ENCODE measurements around the gene SELENOT. TPM values are rescaled to one million over a fixed set of nuclear protein-coding genes. Genes with fewer than 3 reads are reported as not detected.

SELENOT gene
- polyA plus RNA-seq, 3 donors, result 210 to 549 (median 492) TPM

DNA sequence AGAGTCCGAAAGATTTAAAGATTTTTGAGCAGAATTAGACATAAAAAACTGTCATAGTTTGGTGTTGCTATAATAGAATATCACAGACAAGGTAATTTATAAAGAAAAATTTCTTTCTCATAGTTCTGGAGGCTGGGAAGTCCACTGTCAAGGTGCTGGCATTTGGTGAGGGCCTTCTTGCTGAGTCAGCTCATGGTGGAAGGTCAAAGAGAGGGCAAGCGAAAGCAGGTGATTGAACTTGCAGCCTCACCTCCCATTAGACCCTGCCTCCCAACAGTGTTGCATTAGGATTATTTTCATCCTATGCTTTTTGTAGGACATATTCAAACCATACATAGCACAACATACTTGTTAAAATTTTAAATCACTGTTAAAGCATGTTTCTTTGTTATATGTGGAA is 9.9 kb downstream of the SELENOT start:
- intact Hi-C loops (cut with micrococcal nuclease), result no loop called here
- Histone ChIP-seq H3K9ac (ENCODE audit: insufficient read depth, low read length, poor library complexity, severe bottlenecking) (no peak overlapping the region), H4K20me1 (ENCODE audit: insufficient read depth, low read length) (peaks cover 80% of the 10 kb centered on the region), H3K9me3 (replicated peaks in 1 of 2; ENCODE audit: control insufficient read depth in 1 of 2, insufficient read depth in 1 of 2, low read length in 2 of 2) (no peaks in the 10 kb centered on the region), H3K4me2 (replicated peaks; ENCODE audit: extremely low read depth, low read length, poor library complexity, severe bottlenecking) (no peak overlapping the region), H3K36me3 (replicated peaks in 1 of 2; ENCODE audit: control insufficient read depth in 1 of 2, insufficient read depth in 2 of 2, low read length in 2 of 2) (peaks cover 13 to 33% of the 10 kb centered on the region in 2 donors), H3K27me3 (ENCODE audit: control insufficient read depth in 2 of 2, insufficient read depth in 2 of 2, low read length in 2 of 2) (no peaks in the 10 kb centered on the region), H3K79me2 (ENCODE audit: insufficient read depth, low read length) (peaks cover 81% of the 10 kb centered on the region), H3K4me1 (ENCODE audit: control insufficient read depth in 1 of 2, insufficient read depth in 2 of 2, low read length in 2 of 2) (peaks cover 5 to 16% of the 10 kb centered on the region in 2 donors), H3K27ac (ENCODE audit: low read depth in 1 of 2, low read length in 2 of 2) (peak overlapping the region in 1 of 2 donors; percentile 41), H3K4me3 (replicated peaks in 1 of 3; ENCODE audit: low read depth in 2 of 3, low read length in 3 of 3) (no peak overlapping the region), H2AFZ (ENCODE audit: insufficient read depth, low read depth, low read length, poor library complexity, severe bottlenecking) (no peak overlapping the region)
- WGBS (ENCODE audit: insufficient coverage), result no CpG with 5 or more reads among the region's 2 CpGs
- peaks cover 0 to 2% (median 0%) of the 10 kb centered on the region in 7 donors for H3K9me3 Mint-ChIP-seq
- H3K27ac Mint-ChIP-seq, result peak overlapping the region in 2 of 7 donors; percentile 20 to 33
- H3K4me1 Mint-ChIP-seq, result peaks cover 32% of the 10 kb centered on the region
- peaks cover 28 to 29% of the 10 kb centered on the region in 2 donors for H3K36me3 Mint-ChIP-seq
- DNase-seq, result no peak
- no peak overlapping the region for H3K4me3 Mint-ChIP-seq
- no peaks in the 10 kb centered on the region for H3K27me3 Mint-ChIP-seq (ENCODE audit: low read depth in 3 of 3)
- TF ChIP-seq CTCF (IDR thresholded peaks at IDR 0.05), result no peak

DNA sequence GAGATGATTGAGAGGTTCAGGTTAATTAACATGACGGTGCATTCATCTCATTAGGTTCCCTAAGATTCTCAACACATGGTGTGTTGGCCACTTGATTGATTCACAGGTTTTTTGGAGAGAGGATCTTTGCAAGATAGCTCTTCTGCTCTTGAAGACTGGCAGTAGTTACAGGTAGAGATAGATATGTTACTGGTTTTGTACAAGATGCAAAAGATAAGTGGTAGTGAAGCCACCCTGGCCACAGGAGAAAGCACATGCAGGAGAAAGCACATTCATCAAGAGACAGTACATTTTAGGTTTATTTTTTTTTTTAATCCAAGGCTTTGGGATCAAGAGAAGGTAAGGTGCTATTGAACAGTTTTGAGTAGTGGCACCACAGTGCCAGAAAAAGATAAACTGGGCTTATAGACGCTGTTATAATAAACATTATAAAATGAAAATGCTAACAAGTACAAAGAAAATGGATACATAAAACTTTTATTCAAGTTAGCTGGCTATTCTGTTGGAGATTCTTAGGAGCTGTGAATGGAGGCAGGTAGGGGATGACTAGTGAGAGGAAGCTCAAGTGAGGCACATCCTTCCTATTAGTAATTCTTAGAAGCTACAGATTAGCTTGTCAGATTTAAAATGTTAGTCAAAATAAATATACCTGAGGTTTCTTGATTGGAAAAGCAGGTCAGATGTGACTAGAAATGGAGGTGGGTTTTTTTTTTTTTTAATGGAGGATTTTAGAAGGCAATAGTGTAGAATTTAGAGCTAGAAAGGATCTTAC is 10.8 kb downstream of the SELENOT start:
- Histone ChIP-seq H3K9ac (ENCODE audit: insufficient read depth, low read length, poor library complexity, severe bottlenecking) (no peak overlapping the region), H3K4me3 (replicated peaks in 1 of 3; ENCODE audit: low read depth in 2 of 3, low read length in 3 of 3) (no peak overlapping the region), H2AFZ (ENCODE audit: insufficient read depth, low read depth, low read length, poor library complexity, severe bottlenecking) (no peak overlapping the region), H3K4me2 (replicated peaks; ENCODE audit: extremely low read depth, low read length, poor library complexity, severe bottlenecking) (no peak overlapping the region), H4K20me1 (ENCODE audit: insufficient read depth, low read length) (peaks cover 80% of the 10 kb centered on the region), H3K79me2 (ENCODE audit: insufficient read depth, low read length) (peaks cover 81% of the 10 kb centered on the region), H3K4me1 (ENCODE audit: control insufficient read depth in 1 of 2, insufficient read depth in 2 of 2, low read length in 2 of 2) (peaks cover 5 to 16% of the 10 kb centered on the region in 2 donors), H3K27me3 (ENCODE audit: control insufficient read depth in 2 of 2, insufficient read depth in 2 of 2, low read length in 2 of 2) (no peaks in the 10 kb centered on the region), H3K9me3 (replicated peaks in 1 of 2; ENCODE audit: control insufficient read depth in 1 of 2, insufficient read depth in 1 of 2, low read length in 2 of 2) (no peaks in the 10 kb centered on the region), H3K27ac (ENCODE audit: low read depth in 1 of 2, low read length in 2 of 2) (no peak overlapping the region), H3K36me3 (replicated peaks in 1 of 2; ENCODE audit: control insufficient read depth in 1 of 2, insufficient read depth in 2 of 2, low read length in 2 of 2) (peaks cover 19 to 41% of the 10 kb centered on the region in 2 donors)
- Mint-ChIP-seq H3K4me3 (no peak overlapping the region), H3K27me3 (ENCODE audit: low read depth in 3 of 3) (no peaks in the 10 kb centered on the region), H3K27ac (peak overlapping the region in 2 of 7 donors; percentile 13 to 44), H3K36me3 (peaks cover 34 to 38% of the 10 kb centered on the region in 2 donors), H3K9me3 (peaks cover 0 to 2% (median 0%) of the 10 kb centered on the region in 7 donors), H3K4me1 (peaks cover 26% of the 10 kb centered on the region)
- no peak for DNase-seq
- intact Hi-C loops (cut with micrococcal nuclease), result no loop called here
- WGBS (ENCODE audit: insufficient coverage), result no CpG with 5 or more reads among the region's 2 CpGs
- no peak for TF ChIP-seq CTCF (IDR thresholded peaks at IDR 0.05)
